ENCODE measurements around the gene TRIM45. TPM values are rescaled to one million over a fixed set of nuclear protein-coding genes. Genes with fewer than 3 reads are reported as not detected.
A peak's percentile ranks its signal among the peaks of the same experiment; 100 is the strongest.

Gene TRIM45
- total RNA-seq, 1 donor from 2014 or later: 15.7 TPM

GRCh38 chr1:117138561-117138960, 17.0 kb upstream of the TRIM45 start:
- H3K36me3 ChIP-seq: no peaks in the 10 kb centered on the region
- H3K9me3 ChIP-seq (ENCODE audit: low read depth): no peaks in the 10 kb centered on the region

GRCh38 chr1:117138106-117138505, 16.6 kb upstream of the TRIM45 start:
- no peaks in the 10 kb centered on the region for H3K36me3 ChIP-seq
- TF ChIP-seq EZH2phosphoT487 (IDR thresholded peaks at IDR 0.05) (no peak), EZH2 (IDR thresholded peaks at IDR 0.05) (no peak), CTCF (IDR thresholded peaks at IDR 0.05) (no peak)
- peaks cover 16% of the 10 kb centered on the region for H3F3A ChIP-seq (ENCODE audit: low read depth)
- Mint-ChIP-seq H3K9me3 (no peaks in the 10 kb centered on the region), H3K27me3 (ENCODE audit: insufficient read depth, low read depth) (peaks cover 2% of the 10 kb centered on the region), H3K27ac (no peak overlapping the region), H3K4me3 (no peak overlapping the region), H3K4me1 (peaks cover 36% of the 10 kb centered on the region), H3K36me3 (no peaks in the 10 kb centered on the region)
- H2AFZ ChIP-seq (replicated peaks): peak overlapping the region; percentile 6
- DNase-seq (ENCODE audit: low spot score): no peak
- no peaks in the 10 kb centered on the region for H4K20me1 ChIP-seq (ENCODE audit: low read depth)
- H3K9me3 ChIP-seq (ENCODE audit: low read depth): no peaks in the 10 kb centered on the region
- no peaks in the 10 kb centered on the region for H3K79me2 ChIP-seq (ENCODE audit: low read depth)
- no peak overlapping the region for H3K27ac ChIP-seq
- no peaks in the 10 kb centered on the region for H3K27me3 ChIP-seq
- no peak overlapping the region for H3K9ac ChIP-seq
- peaks cover 29% of the 10 kb centered on the region for H3K4me1 ChIP-seq
- no peak overlapping the region for H3K4me2 ChIP-seq
- H3K4me3 ChIP-seq: no peak overlapping the region

More at GRCh38 chr1:117138561-117138960, 17.0 kb upstream of the TRIM45 start:
- Histone ChIP-seq H3K4me2 (no peak overlapping the region), H3F3A (ENCODE audit: low read depth) (peaks cover 16% of the 10 kb centered on the region), H4K20me1 (ENCODE audit: low read depth) (no peaks in the 10 kb centered on the region), H3K4me3 (no peak overlapping the region), H3K27me3 (no peaks in the 10 kb centered on the region), H2AFZ (replicated peaks) (peak overlapping the region; percentile 6), H3K4me1 (peaks cover 29% of the 10 kb centered on the region), H3K27ac (no peak overlapping the region), H3K79me2 (ENCODE audit: low read depth) (no peaks in the 10 kb centered on the region), H3K9ac (no peak overlapping the region)
- H3K9me3 Mint-ChIP-seq: no peaks in the 10 kb centered on the region
- DNase-seq (ENCODE audit: low spot score): no peak
- no peak overlapping the region for H3K4me3 Mint-ChIP-seq
- H3K36me3 Mint-ChIP-seq: no peaks in the 10 kb centered on the region
- H3K4me1 Mint-ChIP-seq: peaks cover 36% of the 10 kb centered on the region
- H3K27me3 Mint-ChIP-seq (ENCODE audit: insufficient read depth, low read depth): peaks cover 2% of the 10 kb centered on the region
- H3K27ac Mint-ChIP-seq: no peak overlapping the region
- TF ChIP-seq EZH2 (IDR thresholded peaks at IDR 0.05) (no peak), CTCF (IDR thresholded peaks at IDR 0.05) (no peak)

GRCh38 chr1:117137281-117137855, 15.8 kb upstream of the TRIM45 start:
- Histone ChIP-seq H4K20me1 (ENCODE audit: low read depth) (no peaks in the 10 kb centered on the region), H2AFZ (replicated peaks) (no peak overlapping the region), H3F3A (ENCODE audit: low read depth) (peaks cover 16% of the 10 kb centered on the region), H3K4me3 (no peak overlapping the region), H3K27me3 (no peaks in the 10 kb centered on the region), H3K9me3 (ENCODE audit: low read depth) (no peaks in the 10 kb centered on the region), H3K4me1 (peaks cover 29% of the 10 kb centered on the region), H3K36me3 (no peaks in the 10 kb centered on the region), H3K9ac (no peak overlapping the region), H3K4me2 (no peak overlapping the region), H3K79me2 (ENCODE audit: low read depth) (no peaks in the 10 kb centered on the region), H3K27ac (no peak overlapping the region)
- Mint-ChIP-seq H3K4me1 (peaks cover 36% of the 10 kb centered on the region), H3K36me3 (no peaks in the 10 kb centered on the region), H3K9me3 (no peaks in the 10 kb centered on the region), H3K4me3 (no peak overlapping the region), H3K27ac (peak overlapping the region; percentile 32), H3K27me3 (ENCODE audit: insufficient read depth, low read depth) (peaks cover 2% of the 10 kb centered on the region)
- TF ChIP-seq EZH2 (IDR thresholded peaks at IDR 0.05) (no peak), CTCF (IDR thresholded peaks at IDR 0.05) (no peak), EZH2phosphoT487 (IDR thresholded peaks at IDR 0.05) (no peak)
- DNase-seq (ENCODE audit: low spot score): no peak

Data from neural progenitor cell (in vitro differentiated cells).